NCI-H1105 (cell line): ENCODE measurements around the gene FAIM2.
A peak's percentile ranks its signal among the peaks of the same experiment; 100 is the strongest.
"Not testable (repeated sequence)": the region's sequence is repeated elsewhere in the genome, so short reads cannot be mapped to it uniquely, and the experiment has no call there.

Experiments used
- DNase-seq: peaks from one replicate; lab custom pipeline; 2025; lab: John Stamatoyannopoulos, UW

FAIM2 gene

DNA sequence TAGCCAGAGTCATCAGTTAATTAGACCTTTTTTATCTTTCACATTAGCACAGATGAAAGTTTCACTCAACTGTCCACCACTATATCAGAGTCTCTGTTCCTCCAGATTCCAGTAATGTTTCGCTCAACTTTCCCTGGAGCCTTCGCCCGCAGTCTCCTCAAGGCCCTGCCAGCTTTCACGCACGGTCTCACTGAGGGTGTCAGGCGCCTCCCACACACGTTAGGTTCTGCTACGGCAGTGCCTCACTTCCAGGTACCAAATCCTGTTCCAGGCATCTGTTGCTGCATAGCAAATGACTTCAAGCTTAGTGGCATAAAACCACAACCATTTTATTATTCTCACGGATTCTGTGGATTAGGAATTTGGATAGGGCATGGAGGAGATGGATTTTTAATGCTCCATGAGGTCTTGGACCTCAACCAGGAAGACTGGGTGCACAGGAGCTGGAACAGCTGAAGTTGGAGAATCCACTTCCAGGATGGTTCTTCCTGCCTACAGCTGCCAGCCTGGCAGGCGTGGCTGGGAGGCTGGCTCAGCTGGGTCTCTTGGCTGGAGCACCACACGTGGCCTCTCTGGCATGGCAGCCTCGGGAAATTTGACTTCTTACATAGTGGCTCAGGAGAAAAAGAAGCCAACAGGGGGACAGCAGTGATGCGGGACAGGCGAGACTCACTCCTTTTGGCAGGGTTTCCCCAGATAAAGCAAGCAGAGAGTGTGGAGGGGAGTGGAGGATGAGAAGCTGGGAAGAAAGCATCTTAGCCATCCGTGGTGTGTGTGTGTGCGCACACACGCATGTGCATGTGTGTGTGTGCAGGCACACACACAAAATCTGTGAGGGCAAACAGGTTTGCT, 39.5 kb downstream of the FAIM2 start:
- no peak for DNase-seq

DNA sequence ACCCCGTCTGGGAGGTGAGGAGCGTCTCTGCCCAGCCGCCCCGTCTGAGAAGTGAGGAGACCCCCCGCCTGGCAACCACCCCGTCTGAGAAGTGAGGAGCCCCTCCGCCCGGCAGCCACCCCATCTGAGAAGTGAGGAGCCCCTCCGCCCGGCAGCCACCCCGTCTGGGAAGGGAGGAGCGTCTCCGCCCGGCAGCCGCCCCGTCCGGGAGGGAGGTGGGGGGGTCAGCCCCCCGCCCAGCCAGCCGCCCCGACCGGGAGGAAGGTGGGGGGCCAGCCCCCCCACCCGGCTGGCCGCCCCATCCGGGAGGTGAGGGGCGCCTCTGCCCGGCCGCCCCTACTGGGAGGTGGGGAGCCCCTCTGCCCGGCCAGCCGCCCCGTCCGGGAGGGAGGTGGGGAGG, 42.8 kb downstream of the FAIM2 start:
- not testable (repeated sequence) for DNase-seq

DNA sequence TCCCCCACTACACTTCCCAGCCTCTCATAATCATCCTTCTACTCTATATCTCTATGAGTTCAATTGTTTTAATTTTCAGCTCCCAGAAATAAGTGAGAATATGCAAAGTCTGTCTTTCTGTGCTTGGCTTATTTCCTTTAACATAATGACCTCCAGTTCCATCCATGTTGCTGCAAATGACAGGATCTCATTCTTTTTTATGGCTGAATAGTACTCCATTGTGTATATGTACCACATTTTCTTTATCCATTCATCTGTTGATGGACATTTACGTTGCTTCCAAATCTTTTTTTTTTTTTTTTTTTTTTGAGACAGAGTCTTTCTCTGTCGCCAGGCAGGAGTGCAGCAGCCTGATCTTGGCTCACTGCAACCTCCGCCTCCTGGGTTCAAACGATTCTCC, 47.8 kb downstream of the FAIM2 start:
- not testable (repeated sequence) for DNase-seq

- no peak for DNase-seq
Measured at GRCh38 chr12:49854976-49855375, 48.7 kb downstream of the FAIM2 start.

- no peak for DNase-seq
Measured at GRCh38 chr12:49853671-49854070, 50.0 kb downstream of the FAIM2 start.

DNA sequence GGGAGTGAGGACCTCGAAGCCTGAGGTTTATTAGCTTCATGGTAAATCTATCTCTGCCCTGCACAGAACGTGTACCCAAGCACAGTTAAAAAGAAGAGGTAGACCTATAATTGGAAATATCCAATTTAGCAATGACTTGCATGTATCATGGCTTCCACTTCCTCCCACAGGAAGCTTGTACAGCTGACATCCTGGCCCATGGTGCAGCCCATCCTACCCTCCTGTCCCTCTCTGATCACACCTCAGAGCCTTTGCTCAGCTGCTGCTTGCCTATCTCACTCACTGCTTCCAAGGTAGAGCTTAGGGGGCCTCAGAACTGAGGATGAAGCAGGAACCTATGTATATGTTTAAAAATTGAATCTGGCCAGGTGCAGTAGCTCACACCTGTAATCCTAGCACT, 56.5 kb downstream of the FAIM2 start:
- DNase-seq = no peak

GRCh38 chr12:49846032-49846431, 57.7 kb downstream of the FAIM2 start:
- no peak for DNase-seq

DNA sequence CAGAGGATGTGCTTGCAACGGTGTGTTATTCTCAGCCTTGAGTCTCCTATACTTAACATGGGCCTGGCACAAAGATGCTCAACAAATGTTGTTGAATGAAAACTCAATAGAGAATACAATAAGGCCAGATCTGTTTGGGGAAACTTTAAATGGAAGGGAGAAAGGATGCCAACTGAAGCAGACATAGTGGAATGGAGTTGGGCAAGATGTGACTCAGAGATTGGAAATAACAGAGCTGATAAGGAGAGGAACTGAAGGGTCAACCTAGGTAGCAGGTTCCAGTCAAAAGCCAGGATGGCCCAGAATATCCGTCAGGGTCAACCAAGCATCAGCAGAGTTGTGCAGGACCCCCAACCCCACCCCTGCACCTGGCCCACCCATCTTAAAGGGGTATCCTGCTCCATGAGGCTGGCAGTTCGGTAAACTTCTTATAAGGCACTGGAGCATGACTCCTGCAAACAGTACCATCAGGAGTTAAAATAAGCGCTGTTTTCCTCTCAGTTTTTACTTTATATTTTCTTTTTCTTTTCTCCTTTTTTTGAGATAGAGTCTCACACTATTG, 59.7 kb downstream of the FAIM2 start:
- DNase-seq = no peak

- no peak for DNase-seq
Measured at GRCh38 chr12:49843411-49843810, 60.3 kb downstream of the FAIM2 start.

GRCh38 chr12:49842519-49843352, 61.0 kb downstream of the FAIM2 start, which contains the start of gene BCDIN3D:
BCDIN3D (minus strand) TSS chr12:49843106; CDS start chr12:49843087, 19 bp downstream.
- DNase-seq = peak; percentile 54

- no peak for DNase-seq
Measured at GRCh38 chr12:49838973-49839633, 64.6 kb downstream of the FAIM2 start.

DNA sequence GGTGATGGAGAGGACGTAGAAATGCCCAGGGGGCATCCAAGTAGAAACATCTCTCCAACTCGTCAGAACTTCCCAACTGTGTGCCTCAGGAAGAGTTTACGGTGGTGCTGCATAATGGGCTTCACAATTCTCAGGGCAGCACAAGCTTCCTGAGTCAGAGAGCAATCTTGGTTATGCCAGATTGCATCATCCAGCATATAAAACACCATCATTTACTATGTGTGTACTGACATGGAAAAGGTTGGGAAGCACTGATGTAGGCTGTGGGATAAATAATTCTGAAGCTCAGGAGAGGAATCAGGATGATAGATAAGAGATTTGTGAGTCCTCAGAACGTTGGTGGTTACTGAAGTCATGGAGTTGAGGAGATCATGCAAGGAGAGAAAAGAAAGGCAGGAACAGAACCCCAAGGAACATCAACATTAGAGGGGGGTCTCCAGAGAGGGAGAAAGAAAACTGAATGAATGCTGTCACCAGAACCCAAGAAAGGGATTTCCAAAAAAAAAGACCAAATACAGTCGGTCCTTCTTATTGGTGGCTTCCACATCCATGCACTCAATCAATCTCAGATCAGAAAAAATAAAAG, 70.8 kb downstream of the FAIM2 start:
- no peak for DNase-seq

- no peak for DNase-seq
Measured at GRCh38 chr12:49831717-49832116, 72.0 kb downstream of the FAIM2 start.

- peak; percentile 78 for DNase-seq
Measured at GRCh38 chr12:49828133-49829091, 75.3 kb downstream of the FAIM2 start, which contains the start of gene NCKAP5L. NCKAP5L (minus strand) TSS chr12:49828413; CDS start chr12:49804044, 24,369 bp downstream.

GRCh38 chr12:49827401-49828099, 76.2 kb downstream of the FAIM2 start:
- DNase-seq = peak; percentile 23

DNA sequence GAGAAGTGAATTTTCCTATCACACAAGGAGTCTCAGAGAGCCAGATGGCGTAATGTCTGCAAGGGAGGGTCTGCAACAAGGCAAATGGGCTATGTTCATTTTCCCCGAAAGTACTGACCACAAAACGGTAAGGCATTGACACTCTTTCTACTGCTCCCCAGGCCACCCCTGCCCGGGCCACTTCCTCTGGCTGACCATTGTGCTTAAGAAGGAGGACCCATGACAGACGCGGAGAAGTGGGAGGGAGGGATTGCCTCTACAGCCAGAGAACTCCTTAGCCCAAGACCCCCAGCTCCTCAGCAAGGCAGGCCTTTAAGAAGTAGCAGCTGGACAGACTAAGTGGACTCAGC, 76.7 kb downstream of the FAIM2 start:
- no peak for DNase-seq

DNA sequence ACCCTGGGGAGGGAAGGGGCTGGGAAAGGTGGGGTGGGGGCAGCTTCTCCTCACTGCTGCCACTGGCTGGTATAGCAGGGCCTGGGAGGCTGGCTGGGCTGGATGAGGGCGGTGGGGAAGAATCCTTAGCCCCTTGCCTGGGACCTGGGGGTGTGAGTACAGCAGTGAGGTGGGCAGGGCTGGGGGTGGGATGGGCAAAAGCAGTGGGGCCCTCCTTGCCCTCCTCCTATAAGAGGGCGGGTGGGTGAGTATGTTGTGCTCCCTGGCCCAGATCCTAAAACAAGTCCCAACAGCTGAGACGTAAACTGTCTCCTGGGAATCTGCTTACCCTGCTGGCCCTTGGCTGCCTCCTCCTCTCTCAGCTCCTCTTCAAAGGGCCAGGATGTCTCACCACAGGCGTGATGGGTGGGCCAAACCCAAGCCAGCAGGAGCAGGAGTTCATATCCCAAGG, 77.7 kb downstream of the FAIM2 start:
- no peak for DNase-seq

DNA sequence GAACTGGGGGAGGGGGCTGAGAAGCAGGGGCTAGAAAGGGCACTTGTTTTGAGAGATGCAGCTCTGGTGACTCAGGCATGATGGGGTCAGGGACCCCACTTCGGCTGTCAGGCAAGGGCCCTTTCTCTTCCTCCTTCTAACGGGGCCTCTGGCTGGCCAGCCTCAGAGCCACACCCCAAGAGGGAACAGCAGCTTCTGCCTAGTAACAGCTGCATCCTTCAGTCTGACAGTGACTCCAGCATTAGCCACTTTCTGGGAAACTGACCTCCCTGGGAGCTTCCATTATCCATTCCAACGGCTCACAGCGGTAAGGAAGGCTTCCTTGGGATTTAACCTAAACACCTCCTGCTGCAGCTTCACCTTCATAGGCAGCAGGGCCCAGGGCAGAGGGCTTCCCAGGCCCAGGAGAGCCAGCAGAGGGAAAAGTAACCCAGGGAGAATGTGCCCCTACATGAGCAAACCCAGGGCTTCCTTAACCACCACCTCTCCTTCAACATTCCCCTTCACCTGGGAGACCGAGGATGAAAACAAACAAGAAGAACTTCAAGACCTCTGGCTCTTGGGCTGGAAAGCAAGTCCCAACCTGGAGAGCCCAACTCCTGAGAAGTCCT, 78.2 kb downstream of the FAIM2 start:
- no peak for DNase-seq

GRCh38 chr12:49824895-49825294, 78.8 kb downstream of the FAIM2 start:
- DNase-seq = no peak
